ENCODE data around the gene PEX11A. TPM values are rescaled to one million over a fixed set of nuclear protein-coding genes. Genes with fewer than 3 reads are reported as not detected.
A peak's percentile ranks its signal among the peaks of the same experiment; 100 is the strongest.

Gene PEX11A
- total RNA-seq, 1 donor from 2014 or later: 1.0 TPM

- no peaks in the 10 kb centered on the region for H3K4me1 Mint-ChIP-seq (ENCODE audit: low read depth)
- H3K36me3 Mint-ChIP-seq (ENCODE audit: low read depth): no peaks in the 10 kb centered on the region
- no peaks in the 10 kb centered on the region for H3K9me3 Mint-ChIP-seq
- no peak overlapping the region for H3K4me3 Mint-ChIP-seq (ENCODE audit: low read depth)
- intact Hi-C loops (cut with micrococcal nuclease): no loop called here
- H3K27me3 Mint-ChIP-seq (ENCODE audit: low read depth): peaks cover 1% of the 10 kb centered on the region
- DNase-seq (ENCODE audit: low spot score): no peak
- H3K27ac Mint-ChIP-seq: no peak overlapping the region
These were observed 18.1 kb downstream of the PEX11A start for GRCh38 chr15:89672221-89673164.

- H3K9me3 Mint-ChIP-seq: no peaks in the 10 kb centered on the region
- no peak for DNase-seq (ENCODE audit: low spot score)
- no peaks in the 10 kb centered on the region for H3K4me1 Mint-ChIP-seq (ENCODE audit: low read depth)
- no peak overlapping the region for H3K4me3 Mint-ChIP-seq (ENCODE audit: low read depth)
- no peaks in the 10 kb centered on the region for H3K36me3 Mint-ChIP-seq (ENCODE audit: low read depth)
- peaks cover 3% of the 10 kb centered on the region for H3K27me3 Mint-ChIP-seq (ENCODE audit: low read depth)
- H3K27ac Mint-ChIP-seq: no peak overlapping the region
- intact Hi-C loops (cut with micrococcal nuclease): no loop called here
These were observed 18.9 kb downstream of the PEX11A start for GRCh38 chr15:89671687-89672086.

GRCh38 chr15:89670971-89671560, 19.5 kb downstream of the PEX11A start:
- no peak for DNase-seq (ENCODE audit: low spot score)
- no peaks in the 10 kb centered on the region for H3K9me3 Mint-ChIP-seq
- H3K4me3 Mint-ChIP-seq (ENCODE audit: low read depth): no peak overlapping the region
- no peaks in the 10 kb centered on the region for H3K36me3 Mint-ChIP-seq (ENCODE audit: low read depth)
- intact Hi-C loops (cut with micrococcal nuclease): no loop called here
- H3K27me3 Mint-ChIP-seq (ENCODE audit: low read depth): peaks cover 7% of the 10 kb centered on the region
- no peak overlapping the region for H3K27ac Mint-ChIP-seq
- no peaks in the 10 kb centered on the region for H3K4me1 Mint-ChIP-seq (ENCODE audit: low read depth)

GRCh38 chr15:89669941-89670340, 20.6 kb downstream of the PEX11A start:
- intact Hi-C loops (cut with micrococcal nuclease): no loop called here
- DNase-seq (ENCODE audit: low spot score): no peak
- Mint-ChIP-seq H3K36me3 (ENCODE audit: low read depth) (no peaks in the 10 kb centered on the region), H3K4me3 (ENCODE audit: low read depth) (no peak overlapping the region), H3K9me3 (no peaks in the 10 kb centered on the region), H3K27ac (no peak overlapping the region), H3K4me1 (ENCODE audit: low read depth) (no peaks in the 10 kb centered on the region), H3K27me3 (ENCODE audit: low read depth) (peaks cover 8% of the 10 kb centered on the region)

GRCh38 chr15:89669309-89669865, 21.2 kb downstream of the PEX11A start:
- no peak overlapping the region for H3K27ac Mint-ChIP-seq
- no peaks in the 10 kb centered on the region for H3K4me1 Mint-ChIP-seq (ENCODE audit: low read depth)
- H3K9me3 Mint-ChIP-seq: no peaks in the 10 kb centered on the region
- H3K4me3 Mint-ChIP-seq (ENCODE audit: low read depth): no peak overlapping the region
- H3K27me3 Mint-ChIP-seq (ENCODE audit: low read depth): peaks cover 14% of the 10 kb centered on the region
- H3K36me3 Mint-ChIP-seq (ENCODE audit: low read depth): no peaks in the 10 kb centered on the region
- intact Hi-C loops (cut with micrococcal nuclease): no loop called here
- DNase-seq (ENCODE audit: low spot score): no peak

- Mint-ChIP-seq H3K27ac (no peak overlapping the region), H3K4me3 (ENCODE audit: low read depth) (no peak overlapping the region), H3K27me3 (ENCODE audit: low read depth) (peaks cover 16% of the 10 kb centered on the region), H3K4me1 (ENCODE audit: low read depth) (no peaks in the 10 kb centered on the region), H3K36me3 (ENCODE audit: low read depth) (no peaks in the 10 kb centered on the region), H3K9me3 (no peaks in the 10 kb centered on the region)
- no peak for DNase-seq (ENCODE audit: low spot score)
- intact Hi-C loops (cut with micrococcal nuclease): no loop called here
These were observed 22.4 kb downstream of the PEX11A start for GRCh38 chr15:89668171-89668570.

- H3K4me1 Mint-ChIP-seq (ENCODE audit: low read depth): no peaks in the 10 kb centered on the region
- no peak overlapping the region for H3K4me3 Mint-ChIP-seq (ENCODE audit: low read depth)
- H3K9me3 Mint-ChIP-seq: no peaks in the 10 kb centered on the region
- H3K27me3 Mint-ChIP-seq (ENCODE audit: low read depth): peaks cover 19% of the 10 kb centered on the region
- no peak overlapping the region for H3K27ac Mint-ChIP-seq
- H3K36me3 Mint-ChIP-seq (ENCODE audit: low read depth): no peaks in the 10 kb centered on the region
- DNase-seq (ENCODE audit: low spot score): no peak
- intact Hi-C loops (cut with micrococcal nuclease): no loop called here
These were observed 22.9 kb downstream of the PEX11A start for GRCh38 chr15:89667706-89667960.

- H3K36me3 Mint-ChIP-seq (ENCODE audit: low read depth): no peaks in the 10 kb centered on the region
- H3K4me1 Mint-ChIP-seq (ENCODE audit: low read depth): no peaks in the 10 kb centered on the region
- no peak overlapping the region for H3K27ac Mint-ChIP-seq
- H3K9me3 Mint-ChIP-seq: no peaks in the 10 kb centered on the region
- intact Hi-C loops (cut with micrococcal nuclease): no loop called here
- H3K4me3 Mint-ChIP-seq (ENCODE audit: low read depth): no peak overlapping the region
- peaks cover 23% of the 10 kb centered on the region for H3K27me3 Mint-ChIP-seq (ENCODE audit: low read depth)
- no peak for DNase-seq (ENCODE audit: low spot score)
These were observed 23.5 kb downstream of the PEX11A start for GRCh38 chr15:89666858-89667705.

GRCh38 chr15:89666184-89666857, 24.2 kb downstream of the PEX11A start:
- no peaks in the 10 kb centered on the region for H3K4me1 Mint-ChIP-seq (ENCODE audit: low read depth)
- H3K4me3 Mint-ChIP-seq (ENCODE audit: low read depth): no peak overlapping the region
- intact Hi-C loops (cut with micrococcal nuclease): no loop called here

GRCh38 chr15:89665449-89666181, 24.9 kb downstream of the PEX11A start:
- no peaks in the 10 kb centered on the region for H3K4me1 Mint-ChIP-seq (ENCODE audit: low read depth)
- H3K27ac Mint-ChIP-seq: no peak overlapping the region
- H3K9me3 Mint-ChIP-seq: no peaks in the 10 kb centered on the region
- no peak overlapping the region for H3K4me3 Mint-ChIP-seq (ENCODE audit: low read depth)
- intact Hi-C loops (cut with micrococcal nuclease): no loop called here
- DNase-seq (ENCODE audit: low spot score): peak; percentile 12
- H3K36me3 Mint-ChIP-seq (ENCODE audit: low read depth): no peaks in the 10 kb centered on the region
- H3K27me3 Mint-ChIP-seq (ENCODE audit: low read depth): peaks cover 30% of the 10 kb centered on the region

More at GRCh38 chr15:89666184-89666857, 24.2 kb downstream of the PEX11A start:
- H3K27ac Mint-ChIP-seq: no peak overlapping the region
- no peaks in the 10 kb centered on the region for H3K9me3 Mint-ChIP-seq
- no peak for DNase-seq (ENCODE audit: low spot score)
- H3K27me3 Mint-ChIP-seq (ENCODE audit: low read depth): peaks cover 25% of the 10 kb centered on the region
- no peaks in the 10 kb centered on the region for H3K36me3 Mint-ChIP-seq (ENCODE audit: low read depth)

- Mint-ChIP-seq H3K4me1 (ENCODE audit: low read depth) (no peaks in the 10 kb centered on the region), H3K9me3 (no peaks in the 10 kb centered on the region), H3K27me3 (ENCODE audit: low read depth) (peaks cover 35% of the 10 kb centered on the region), H3K27ac (no peak overlapping the region), H3K4me3 (ENCODE audit: low read depth) (peak overlapping the region; percentile 48), H3K36me3 (ENCODE audit: low read depth) (no peaks in the 10 kb centered on the region)
- DNase-seq (ENCODE audit: low spot score): no peak
- intact Hi-C loops (cut with micrococcal nuclease): no loop called here
These were observed 25.9 kb downstream of the PEX11A start for GRCh38 chr15:89664441-89665350.

Data from activated T-helper 2 cell treated with anti-CD3 and anti-CD28 coated beads, Interferon-gamma antibody, Interleukin-2, Interleukin-4, amounts not matched to agents 10 μg/mL and 5 μg/mL and 100 μg/mL, durations not matched to agents 14 hours and 24 hours and 36 hours (primary cell).